ENCODE measurements around the gene COL4A4.

DNA sequence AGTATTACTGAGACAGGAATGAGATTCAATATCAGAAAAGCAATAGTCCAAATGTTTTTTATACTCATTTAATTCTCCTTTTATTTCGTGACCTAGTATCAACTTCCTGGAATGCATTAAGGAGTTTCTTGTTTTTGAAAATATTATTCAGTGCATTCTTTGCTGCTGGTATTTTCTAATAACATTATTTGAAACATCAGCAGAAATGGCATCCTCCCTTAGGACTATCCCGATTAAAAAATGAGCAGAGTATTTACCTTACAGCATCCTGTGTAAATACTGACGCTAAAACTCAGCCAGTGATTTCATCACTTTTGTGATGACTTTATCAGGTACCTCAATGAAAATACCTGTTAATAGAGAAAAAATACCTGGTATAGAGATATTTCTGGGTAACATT is 16.8 kb upstream of the COL4A4 start:
- TF ChIP-seq, protein P1, sequence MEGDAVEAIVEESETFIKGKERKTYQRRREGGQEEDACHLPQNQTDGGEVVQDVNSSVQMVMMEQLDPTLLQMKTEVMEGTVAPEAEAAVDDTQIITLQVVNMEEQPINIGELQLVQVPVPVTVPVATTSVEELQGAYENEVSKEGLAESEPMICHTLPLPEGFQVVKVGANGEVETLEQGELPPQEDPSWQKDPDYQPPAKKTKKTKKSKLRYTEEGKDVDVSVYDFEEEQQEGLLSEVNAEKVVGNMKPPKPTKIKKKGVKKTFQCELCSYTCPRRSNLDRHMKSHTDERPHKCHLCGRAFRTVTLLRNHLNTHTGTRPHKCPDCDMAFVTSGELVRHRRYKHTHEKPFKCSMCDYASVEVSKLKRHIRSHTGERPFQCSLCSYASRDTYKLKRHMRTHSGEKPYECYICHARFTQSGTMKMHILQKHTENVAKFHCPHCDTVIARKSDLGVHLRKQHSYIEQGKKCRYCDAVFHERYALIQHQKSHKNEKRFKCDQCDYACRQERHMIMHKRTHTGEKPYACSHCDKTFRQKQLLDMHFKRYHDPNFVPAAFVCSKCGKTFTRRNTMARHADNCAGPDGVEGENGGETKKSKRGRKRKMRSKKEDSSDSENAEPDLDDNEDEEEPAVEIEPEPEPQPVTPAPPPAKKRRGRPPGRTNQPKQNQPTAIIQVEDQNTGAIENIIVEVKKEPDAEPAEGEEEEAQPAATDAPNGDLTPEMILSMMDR (IDR thresholded peaks at IDR 0.05) = no peak
- TF ChIP-seq POLR2AphosphoS5 (IDR thresholded peaks at IDR 0.05) = no peak
- TF ChIP-seq POLR2A (IDR thresholded peaks at IDR 0.05; ENCODE audit: low read depth) = no peak

Data from esophagus muscularis mucosa (tissue), 3 donors.